T47D (cell line): ENCODE results near the gene HTATIP2.

ENCODE experiments used
- DNase-seq, 2 experiments: peaks; one replicate each; pipeline versions ENCODE4 v3.0.0 to v3.0.0-alpha.2; 2011 to 2012; ENCODE audit warnings: low read depth in 1 of 2, low spot score in 1 of 2
- JUND ChIP-seq: IDR thresholded peaks from 2 replicates; pipeline ENCODE4 v1.6.1; 2012; ENCODE audit warnings: low read depth
- in situ Hi-C: cut with HindIII; loops from 2 replicates; pipeline ENCODE4 v1.10.0; 2016; ENCODE audit warnings: low sequenced_read_pairs, low pct_unique_long_range_greater_than_20kb

The HTATIP2 gene

GRCh38 chr11:20387261-20388095, 24.0 kb downstream of the HTATIP2 start, which contains the start of gene PRMT3:
Gene PRMT3, plus strand, starts transcription at chr11:20387716. Its CDS starts 31 bp downstream, at chr11:20387747.
- peak; percentile 94 to 98 for DNase-seq
- TF ChIP-seq JUND = no peak
- in situ Hi-C loops = no loop called here

GRCh38 chr11:20388096-20389055, 24.9 kb downstream of the HTATIP2 start:
- TF ChIP-seq JUND = no peak
- in situ Hi-C loops = no loop called here
- DNase-seq = peak; percentile 5 to 23

- no peak for TF ChIP-seq JUND
- peak; percentile 45 to 80 for DNase-seq
- in situ Hi-C loops = no loop called here
Observed at GRCh38 chr11:20397281-20397680, 33.8 kb downstream of the HTATIP2 start.

GRCh38 chr11:20399498-20399897, 36.0 kb downstream of the HTATIP2 start:
- in situ Hi-C loops = no loop called here
- TF ChIP-seq JUND = no peak
- no peak for DNase-seq

- DNase-seq = no peak
- in situ Hi-C loops = no loop called here
- TF ChIP-seq JUND = no peak
Observed at GRCh38 chr11:20403059-20403458, 39.5 kb downstream of the HTATIP2 start.

- DNase-seq = no peak
- no peak for TF ChIP-seq JUND
- in situ Hi-C loops = no loop called here
Observed at GRCh38 chr11:20406484-20406883, 43.0 kb downstream of the HTATIP2 start.

- no peak for DNase-seq
- TF ChIP-seq JUND = no peak
Observed at GRCh38 chr11:20407344-20407743, 43.8 kb downstream of the HTATIP2 start.

GRCh38 chr11:20415432-20415831, 51.9 kb downstream of the HTATIP2 start:
- in situ Hi-C loops = no loop called here

More at GRCh38 chr11:20407344-20407743, 43.8 kb downstream of the HTATIP2 start:
- in situ Hi-C loops = no loop called here

GRCh38 chr11:20417771-20418170, 54.3 kb downstream of the HTATIP2 start:
- in situ Hi-C loops = no loop called here
- no peak for TF ChIP-seq JUND

More at GRCh38 chr11:20415432-20415831, 51.9 kb downstream of the HTATIP2 start:
- no peak for DNase-seq
- no peak for TF ChIP-seq JUND

GRCh38 chr11:20421946-20422345, 58.4 kb downstream of the HTATIP2 start:
- DNase-seq = no peak
- in situ Hi-C loops = no loop called here
- no peak for TF ChIP-seq JUND

More at GRCh38 chr11:20417771-20418170, 54.3 kb downstream of the HTATIP2 start:
- DNase-seq = no peak

GRCh38 chr11:20429216-20429615, 65.7 kb downstream of the HTATIP2 start:
- DNase-seq = no peak
- in situ Hi-C loops = no loop called here
- TF ChIP-seq JUND = no peak
